Effector memory CD4-positive, alpha-beta T cell (primary cell): ENCODE measurements around the gene IL17RD.

Experiments
- DNase-seq, 3 donors: peaks; one replicate each; pipeline ENCODE4 v3.0.0-alpha.2; 2020
- H3K27ac ChIP-seq: 2 replicates; pipeline ENCODE4 v1.7.0; 2013; ENCODE audit warnings: mild to moderate bottlenecking, low read length, moderate library complexity; ENCODE audit not compliant: insufficient read depth, poor library complexity, severe bottlenecking
- H3K27me3 ChIP-seq: replicated peaks from 2 replicates; pipeline ENCODE4 v1.7.0; 2013; ENCODE audit warnings: mild to moderate bottlenecking, low read length; ENCODE audit not compliant: insufficient read depth, control insufficient read depth, poor library complexity, severe bottlenecking
- H3K36me3 ChIP-seq: 2 replicates; pipeline ENCODE4 v1.7.0; 2013; ENCODE audit warnings: mild to moderate bottlenecking, low read length, moderate library complexity; ENCODE audit not compliant: control insufficient read depth, insufficient read depth
- H3K4me1 ChIP-seq: 2 replicates; pipeline ENCODE4 v1.7.0; 2013; ENCODE audit warnings: low read length, mild to moderate bottlenecking; ENCODE audit not compliant: control insufficient read depth, insufficient read depth, poor library complexity, severe bottlenecking
- H3K4me3 ChIP-seq: 2 replicates; pipeline ENCODE4 v1.7.0; 2013; ENCODE audit warnings: low read length, low read depth, mild to moderate bottlenecking; ENCODE audit not compliant: insufficient read depth, poor library complexity, severe bottlenecking
- H3K9me3 ChIP-seq: 2 replicates; pipeline ENCODE4 v1.7.0; 2013; ENCODE audit warnings: mild to moderate bottlenecking, low read length, moderate library complexity; ENCODE audit not compliant: control insufficient read depth

IL17RD gene

DNA sequence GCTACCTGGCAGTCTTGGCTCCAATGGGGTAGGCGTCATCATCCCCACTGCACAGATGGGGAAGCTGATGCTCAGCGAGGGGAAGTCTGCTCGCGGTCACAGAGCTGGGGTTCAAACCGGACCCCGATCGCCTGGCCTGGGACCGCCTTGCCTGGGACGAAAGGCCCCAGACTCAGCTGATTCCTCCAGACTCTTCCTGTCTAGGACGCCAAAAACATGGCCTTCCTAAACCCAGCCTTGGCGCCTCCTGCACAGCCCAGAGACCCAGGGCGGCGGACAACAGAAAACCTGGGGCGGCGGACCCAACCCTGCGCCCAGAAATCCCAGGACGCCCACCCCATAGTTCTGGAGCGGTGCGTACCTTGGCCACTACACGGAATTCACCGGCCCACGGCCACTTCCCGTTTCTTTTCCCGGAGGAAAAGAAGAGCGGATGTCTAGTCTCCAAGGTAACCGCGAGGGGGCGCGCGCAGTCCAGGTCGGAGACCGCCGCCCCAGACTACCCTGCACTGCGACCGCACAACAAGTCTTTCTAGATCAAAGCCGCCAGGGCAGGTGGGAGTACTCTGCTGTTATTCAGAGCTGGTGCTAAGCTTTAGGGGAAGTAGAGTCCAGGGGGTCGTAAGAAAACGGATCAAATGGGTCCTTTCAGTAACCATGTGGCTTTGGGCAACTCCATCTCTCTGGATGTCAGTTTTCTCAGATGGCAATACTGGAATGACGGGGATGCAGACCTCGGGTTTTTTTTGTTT lies 4.9 kb upstream of the IL17RD start:
- Histone ChIP-seq H3K4me1 (no peaks in the 10 kb centered on the region), H3K36me3 (no peaks in the 10 kb centered on the region), H3K27me3 (peaks cover 11% of the 10 kb centered on the region), H3K9me3 (no peaks in the 10 kb centered on the region), H3K4me3 (peak overlapping the region; percentile 35), H3K27ac (no peak overlapping the region)
- peak; percentile 19 to 26 (median 20) for DNase-seq

GRCh38 chr3:57169108-57169507 lies 4.0 kb upstream of the IL17RD start:
- H3K36me3 ChIP-seq: no peaks in the 10 kb centered on the region
- no peak for DNase-seq
- peaks cover 9% of the 10 kb centered on the region for H3K4me1 ChIP-seq
- no peaks in the 10 kb centered on the region for H3K9me3 ChIP-seq
- H3K27ac ChIP-seq: no peak overlapping the region
- H3K27me3 ChIP-seq: peaks cover 17% of the 10 kb centered on the region
- H3K4me3 ChIP-seq: no peak overlapping the region

DNA sequence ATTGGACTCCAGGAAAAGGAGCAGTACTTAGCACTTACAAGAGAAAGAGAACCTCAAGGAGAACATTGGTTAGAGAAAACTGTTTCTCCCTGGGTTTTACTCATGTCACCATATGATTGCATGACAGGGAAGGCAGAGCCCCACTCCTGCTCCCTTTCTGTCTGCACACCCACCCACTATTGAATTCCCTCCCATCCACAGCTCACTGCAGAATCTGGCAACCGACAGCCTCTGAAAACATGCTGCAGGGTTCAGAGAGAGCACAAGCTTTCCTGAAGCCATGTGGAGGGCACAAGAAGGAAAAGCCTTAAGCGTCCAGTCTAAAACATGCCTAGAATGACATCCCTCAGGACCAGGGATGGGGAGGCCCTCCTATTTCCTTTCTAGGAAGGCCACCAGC lies 3.0 kb upstream of the IL17RD start:
- Histone ChIP-seq H3K27me3 (peaks cover 21% of the 10 kb centered on the region), H3K4me3 (no peak overlapping the region), H3K36me3 (no peaks in the 10 kb centered on the region), H3K9me3 (no peaks in the 10 kb centered on the region), H3K27ac (no peak overlapping the region), H3K4me1 (peaks cover 12% of the 10 kb centered on the region)
- no peak for DNase-seq

DNA sequence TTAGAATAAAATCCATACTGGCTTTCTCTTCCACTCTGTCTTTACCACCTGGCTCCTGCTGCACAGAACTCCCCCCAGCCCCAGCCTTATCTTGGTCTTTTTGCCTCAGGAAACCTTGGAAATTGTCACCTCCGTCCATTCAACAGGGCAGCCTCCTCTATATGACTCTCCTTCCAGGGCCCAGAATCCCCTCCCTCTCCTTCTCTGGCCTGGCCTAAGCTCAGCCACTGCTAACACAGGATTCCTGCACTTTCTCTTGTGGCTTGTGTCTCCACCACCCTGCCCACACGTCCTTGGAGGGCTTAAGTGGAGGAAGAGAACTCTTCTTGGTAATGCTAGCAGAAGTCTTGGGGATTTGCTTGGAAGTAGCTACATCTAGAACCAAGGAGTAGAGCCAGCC lies 1.5 kb upstream of the IL17RD start:
- no peak overlapping the region for H3K27ac ChIP-seq
- peaks cover 21% of the 10 kb centered on the region for H3K27me3 ChIP-seq
- H3K36me3 ChIP-seq: no peaks in the 10 kb centered on the region
- H3K4me3 ChIP-seq: no peak overlapping the region
- no peaks in the 10 kb centered on the region for H3K9me3 ChIP-seq
- H3K4me1 ChIP-seq: peaks cover 12% of the 10 kb centered on the region
- no peak for DNase-seq

GRCh38 chr3:57165641-57166040 lies 488 bp upstream of the IL17RD start:
- H3K4me1 ChIP-seq: peaks cover 12% of the 10 kb centered on the region
- H3K36me3 ChIP-seq: no peaks in the 10 kb centered on the region
- H3K9me3 ChIP-seq: no peaks in the 10 kb centered on the region
- no peak for DNase-seq
- peaks cover 21% of the 10 kb centered on the region for H3K27me3 ChIP-seq
- peak overlapping the region; percentile 52 for H3K4me3 ChIP-seq
- no peak overlapping the region for H3K27ac ChIP-seq

- H3K27me3 ChIP-seq: peaks cover 21% of the 10 kb centered on the region
- peaks cover 15% of the 10 kb centered on the region for H3K4me1 ChIP-seq
These were observed 916 bp downstream of the IL17RD start for GRCh38 chr3:57164217-57164656.

GRCh38 chr3:57163751-57164150 lies 1.4 kb downstream of the IL17RD start:
- H3K27me3 ChIP-seq: peaks cover 21% of the 10 kb centered on the region
- H3K9me3 ChIP-seq: no peaks in the 10 kb centered on the region
- H3K4me3 ChIP-seq: no peak overlapping the region
- no peak for DNase-seq
- no peaks in the 10 kb centered on the region for H3K36me3 ChIP-seq
- H3K4me1 ChIP-seq: peaks cover 20% of the 10 kb centered on the region
- H3K27ac ChIP-seq: no peak overlapping the region

More at GRCh38 chr3:57164217-57164656, 916 bp downstream of the IL17RD start:
- Histone ChIP-seq H3K36me3 (no peaks in the 10 kb centered on the region), H3K4me3 (peak overlapping the region; percentile 52), H3K27ac (no peak overlapping the region), H3K9me3 (no peaks in the 10 kb centered on the region)
- DNase-seq: no peak

- Histone ChIP-seq H3K36me3 (no peaks in the 10 kb centered on the region), H3K4me3 (no peak overlapping the region), H3K27me3 (peaks cover 16% of the 10 kb centered on the region), H3K9me3 (no peaks in the 10 kb centered on the region), H3K27ac (no peak overlapping the region), H3K4me1 (peaks cover 20% of the 10 kb centered on the region)
- no peak for DNase-seq
These were observed 3.2 kb downstream of the IL17RD start for GRCh38 chr3:57161915-57162314.

DNA sequence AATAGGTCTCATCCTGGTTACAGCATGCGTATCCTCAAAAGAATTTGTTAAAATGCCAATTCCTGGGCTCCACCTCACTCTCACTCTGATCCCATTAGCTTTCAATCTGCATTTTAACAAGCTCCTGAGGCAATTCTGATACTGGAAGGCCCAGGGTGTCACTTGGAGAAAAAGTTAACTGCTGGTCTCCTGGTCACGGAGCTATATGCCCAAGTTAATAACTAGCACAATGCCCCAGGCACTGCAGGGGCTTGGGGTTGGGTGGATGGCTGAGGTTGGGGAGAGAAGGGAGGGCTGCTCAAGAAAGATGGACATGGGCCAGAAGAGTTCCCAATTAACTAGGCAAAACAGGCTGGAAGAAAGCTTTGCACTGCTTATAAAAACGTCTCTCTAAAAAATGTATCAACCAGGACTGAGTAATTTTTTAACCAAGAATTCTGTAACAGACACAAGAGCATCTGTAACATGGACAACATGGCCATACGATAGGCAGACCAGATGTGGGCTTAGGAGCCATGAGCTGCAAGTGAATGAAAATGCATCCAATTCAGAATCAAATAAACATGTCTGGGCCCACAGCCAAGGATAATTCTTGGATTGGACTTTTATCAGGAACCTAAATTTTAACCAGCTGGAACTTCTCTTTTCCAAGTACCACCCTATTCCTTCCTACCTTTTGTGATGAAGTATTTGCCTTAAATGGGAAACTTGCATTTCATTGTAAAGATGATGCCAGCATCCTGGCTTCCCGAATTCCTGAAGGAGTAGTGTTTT lies 4.2 kb downstream of the IL17RD start:
- H3K4me3 ChIP-seq: no peak overlapping the region
- no peaks in the 10 kb centered on the region for H3K36me3 ChIP-seq
- H3K27me3 ChIP-seq: peaks cover 16% of the 10 kb centered on the region
- DNase-seq: no peak
- no peaks in the 10 kb centered on the region for H3K9me3 ChIP-seq
- H3K4me1 ChIP-seq: peaks cover 20% of the 10 kb centered on the region
- H3K27ac ChIP-seq: no peak overlapping the region
